ENCODE results near the gene GAA. TPM values are rescaled to one million over a fixed set of nuclear protein-coding genes. Genes with fewer than 3 reads are reported as not detected.
A peak's percentile ranks its signal among the peaks of the same experiment; 100 is the strongest.

Gene GAA
- total RNA-seq, 5 donors from 2014 or later (not counting 1 experiment from before 2014, with no cell fraction given), result 32.0 to 47.2 (median 42.1) TPM

- H3K27me3 Mint-ChIP-seq, result no peaks in the 10 kb centered on the region
- ChIA-PET POLR2A (interaction anchor here in 1 of 2 donors (0.6 kb wide), 1 partner anchor 1364 kb away, joined by 6 read pairs; no protein-coding TSS in a partner anchor), CTCF (interaction anchor here in 1 of 2 donors (0.5 kb wide), 1 partner anchor 301 kb away, joined by 6 read pairs; no protein-coding TSS in a partner anchor)
- no peak overlapping the region for H3K4me3 Mint-ChIP-seq
- DNase-seq (no peak), ATAC-seq (replicated peaks in 1 of 4) (no peak)
- no peaks in the 10 kb centered on the region for H3K9me3 ChIP-seq
- no peaks in the 10 kb centered on the region for H3K9me3 Mint-ChIP-seq
- H3K27ac Mint-ChIP-seq, result no peak overlapping the region
- peaks cover 19 to 76% of the 10 kb centered on the region in 2 donors for H3K36me3 ChIP-seq (ENCODE audit: control insufficient read depth in 2 of 2, extremely low read depth in 1 of 2, insufficient read depth in 1 of 2, low read length in 1 of 2)
- no peak overlapping the region for H3K4me3 ChIP-seq (ENCODE audit: control insufficient read depth in 1 of 2, extremely low read depth in 1 of 2, low read length in 1 of 2)
- peaks cover 41% of the 10 kb centered on the region for H3K36me3 Mint-ChIP-seq
- H3K4me1 ChIP-seq (ENCODE audit: control insufficient read depth in 1 of 2, extremely low read depth in 1 of 2, insufficient read depth in 2 of 2, low read length in 2 of 2), result peaks cover 7 to 24% of the 10 kb centered on the region in 2 experiments
- H3K27me3 ChIP-seq (replicated peaks in 1 of 2; ENCODE audit: control insufficient read depth in 2 of 2, extremely low read depth in 1 of 2, insufficient read depth in 2 of 2, low read length in 1 of 2), result no peaks in the 10 kb centered on the region
- H3K27ac ChIP-seq (ENCODE audit: low read length), result no peak overlapping the region
- WGBS (ENCODE audit: insufficient coverage), result 100% methylated on average over 4 of the region's 7 CpGs
- peaks cover 22 to 27% (median 24%) of the 10 kb centered on the region in 3 donors for H3K4me1 Mint-ChIP-seq
Observed at GRCh38 chr17:80141463-80142165, 40.2 kb downstream of the GAA start.

GRCh38 chr17:80142929-80143328 is 41.5 kb downstream of the GAA start:
- Histone ChIP-seq H3K27ac (ENCODE audit: low read length) (no peak overlapping the region), H3K9me3 (no peaks in the 10 kb centered on the region), H3K4me1 (ENCODE audit: control insufficient read depth in 1 of 2, extremely low read depth in 1 of 2, insufficient read depth in 2 of 2, low read length in 2 of 2) (peaks cover 9 to 28% of the 10 kb centered on the region in 2 experiments), H3K27me3 (replicated peaks in 1 of 2; ENCODE audit: control insufficient read depth in 2 of 2, extremely low read depth in 1 of 2, insufficient read depth in 2 of 2, low read length in 1 of 2) (no peaks in the 10 kb centered on the region), H3K4me3 (ENCODE audit: control insufficient read depth in 1 of 2, extremely low read depth in 1 of 2, low read length in 1 of 2) (no peak overlapping the region), H3K36me3 (ENCODE audit: control insufficient read depth in 2 of 2, extremely low read depth in 1 of 2, insufficient read depth in 1 of 2, low read length in 1 of 2) (peaks cover 18 to 63% of the 10 kb centered on the region in 2 donors)
- no peak for DNase-seq
- Mint-ChIP-seq H3K9me3 (no peaks in the 10 kb centered on the region), H3K36me3 (peaks cover 28% of the 10 kb centered on the region), H3K27me3 (no peaks in the 10 kb centered on the region), H3K27ac (no peak overlapping the region), H3K4me3 (no peak overlapping the region), H3K4me1 (peaks cover 26 to 31% (median 30%) of the 10 kb centered on the region in 3 donors)
- no CpG with 5 or more reads among the region's 6 CpGs for WGBS (ENCODE audit: insufficient coverage)
- CTCF ChIA-PET, result interaction anchor here in 1 of 2 donors (0.6 kb wide), 1 partner anchor 223 kb away, joined by 3 read pairs; no protein-coding TSS in a partner anchor
- POLR2A ChIA-PET, result interaction anchor here in 1 of 2 donors (0.6 kb wide), 1 partner anchor 1436 kb away, joined by 3 read pairs; no protein-coding TSS in a partner anchor
- no peak for ATAC-seq (replicated peaks in 1 of 4)

GRCh38 chr17:80145076-80146075 is 44.0 kb downstream of the GAA start:
- peaks cover 36 to 44% (median 42%) of the 10 kb centered on the region in 3 donors for H3K4me1 Mint-ChIP-seq
- ChIA-PET POLR2A (interaction anchor here in 1 of 2 donors (0.5 to 0.6 kb wide), 2 partner anchors 75 to 177 kb away, joined by 8 to 9 read pairs; partner anchors contain the start of genes SGSH and SLC26A11), CTCF (interaction anchor here in 1 of 2 donors (0.6 to 1.5 kb wide), 2 partner anchors 44 to 974 kb away, joined by 3 to 6 read pairs; partner anchors contain the start of gene GAA)
- Histone ChIP-seq H3K4me3 (ENCODE audit: control insufficient read depth in 1 of 2, extremely low read depth in 1 of 2, low read length in 1 of 2) (peak overlapping the region; percentile 67 to 90), H3K9me3 (no peaks in the 10 kb centered on the region), H3K36me3 (ENCODE audit: control insufficient read depth in 2 of 2, extremely low read depth in 1 of 2, insufficient read depth in 1 of 2, low read length in 1 of 2) (peaks cover 10 to 38% of the 10 kb centered on the region in 2 donors), H3K27ac (ENCODE audit: low read length) (peak overlapping the region; percentile 20), H3K27me3 (replicated peaks in 1 of 2; ENCODE audit: control insufficient read depth in 2 of 2, extremely low read depth in 1 of 2, insufficient read depth in 2 of 2, low read length in 1 of 2) (no peaks in the 10 kb centered on the region), H3K4me1 (ENCODE audit: control insufficient read depth in 1 of 2, extremely low read depth in 1 of 2, insufficient read depth in 2 of 2, low read length in 2 of 2) (peaks cover 12 to 34% of the 10 kb centered on the region in 2 experiments)
- peaks cover 9% of the 10 kb centered on the region for H3K36me3 Mint-ChIP-seq
- WGBS (ENCODE audit: insufficient coverage), result 30% methylated on average over 6 of the region's 10 CpGs
- DNase-seq (peak in 1 of 35 experiments; percentile 20), ATAC-seq (replicated peaks in 1 of 4) (no peak)
- H3K27me3 Mint-ChIP-seq, result no peaks in the 10 kb centered on the region
- H3K9me3 Mint-ChIP-seq, result no peaks in the 10 kb centered on the region
- peak overlapping the region; percentile 89 to 99 (median 99) for H3K4me3 Mint-ChIP-seq
- H3K27ac Mint-ChIP-seq, result peak overlapping the region; percentile 67 to 79

GRCh38 chr17:80146121-80147034 is 45.0 kb downstream of the GAA start:
- H3K9me3 Mint-ChIP-seq, result no peaks in the 10 kb centered on the region
- Histone ChIP-seq H3K27me3 (replicated peaks in 1 of 2; ENCODE audit: control insufficient read depth in 2 of 2, extremely low read depth in 1 of 2, insufficient read depth in 2 of 2, low read length in 1 of 2) (no peaks in the 10 kb centered on the region), H3K4me1 (ENCODE audit: control insufficient read depth in 1 of 2, extremely low read depth in 1 of 2, insufficient read depth in 2 of 2, low read length in 2 of 2) (peaks cover 12 to 34% of the 10 kb centered on the region in 2 experiments), H3K27ac (ENCODE audit: low read length) (peak overlapping the region; percentile 39), H3K9me3 (no peaks in the 10 kb centered on the region), H3K36me3 (ENCODE audit: control insufficient read depth in 2 of 2, extremely low read depth in 1 of 2, insufficient read depth in 1 of 2, low read length in 1 of 2) (peaks cover 10 to 29% of the 10 kb centered on the region in 2 donors), H3K4me3 (ENCODE audit: control insufficient read depth in 1 of 2, extremely low read depth in 1 of 2, low read length in 1 of 2) (peak overlapping the region; percentile 67 to 90)
- H3K27ac Mint-ChIP-seq, result peak overlapping the region; percentile 96
- DNase-seq (peak in 11 of 35 experiments; percentile 5 to 39 (median 10)), ATAC-seq (replicated peaks in 1 of 4) (peak; percentile 1 to 21 (median 2))
- no peaks in the 10 kb centered on the region for H3K27me3 Mint-ChIP-seq
- H3K4me3 Mint-ChIP-seq, result peak overlapping the region; percentile 96 to 99 (median 99)
- peaks cover 4% of the 10 kb centered on the region for H3K36me3 Mint-ChIP-seq
- POLR2A ChIA-PET, result interaction anchor here in 1 of 2 donors (0.6 kb wide), 1 partner anchor 176 kb away, joined by 8 read pairs; no protein-coding TSS in a partner anchor
- under 1% methylated on average over 61 of the region's 69 CpGs for WGBS (ENCODE audit: insufficient coverage)
- H3K4me1 Mint-ChIP-seq, result peaks cover 36 to 46% (median 42%) of the 10 kb centered on the region in 3 donors
- CTCF ChIA-PET, result interaction anchor here in 1 of 2 donors (0.6 to 1.5 kb wide), 3 partner anchors 45 to 973 kb away, joined by 3 to 6 read pairs (median 3); partner anchors contain the start of gene GAA

- CTCF ChIA-PET, result no interaction called here
Observed at GRCh38 chr17:80147035-80147822, 45.8 kb downstream of the GAA start, which contains the start of gene EIF4A3. EIF4A3 (minus strand) TSS chr17:80147128; CDS start chr17:80146961, 167 bp downstream.

More at GRCh38 chr17:80147035-80147822, 45.8 kb downstream of the GAA start, which contains the start of gene EIF4A3:
- POLR2A ChIA-PET, result no interaction called here
- H3K9me3 Mint-ChIP-seq, result peaks cover 0 to 5% (median 0%) of the 10 kb centered on the region in 3 donors
- Histone ChIP-seq H3K4me1 (ENCODE audit: control insufficient read depth in 1 of 2, extremely low read depth in 1 of 2, insufficient read depth in 2 of 2, low read length in 2 of 2) (peaks cover 12 to 40% of the 10 kb centered on the region in 2 experiments), H3K4me3 (ENCODE audit: control insufficient read depth in 1 of 2, extremely low read depth in 1 of 2, low read length in 1 of 2) (peak within 1 kb of the TSS; percentile 90 to 92), H3K27ac (ENCODE audit: low read length) (peak within 1 kb of the TSS; percentile 79), H3K9me3 (no peaks in the 10 kb centered on the region), H3K27me3 (replicated peaks in 1 of 2; ENCODE audit: control insufficient read depth in 2 of 2, extremely low read depth in 1 of 2, insufficient read depth in 2 of 2, low read length in 1 of 2) (no peaks in the 10 kb centered on the region), H3K36me3 (ENCODE audit: control insufficient read depth in 2 of 2, extremely low read depth in 1 of 2, insufficient read depth in 1 of 2, low read length in 1 of 2) (peaks cover 10 to 21% of the 10 kb centered on the region in 2 donors)
- H3K27ac Mint-ChIP-seq, result peak within 1 kb of the TSS; percentile 96
- H3K4me3 Mint-ChIP-seq, result peak within 1 kb of the TSS; percentile 96 to 99 (median 99)
- H3K27me3 Mint-ChIP-seq, result no peaks in the 10 kb centered on the region
- H3K4me1 Mint-ChIP-seq, result peaks cover 40 to 50% (median 47%) of the 10 kb centered on the region in 3 donors
- WGBS (ENCODE audit: insufficient coverage), result under 1% methylated on average over 84 of the region's 90 CpGs
- DNase-seq (peak; percentile 89 to 99 (median 97)), ATAC-seq (replicated peaks in 1 of 4) (peak; percentile 88 to 94 (median 94))
- H3K36me3 Mint-ChIP-seq, result peaks cover 3% of the 10 kb centered on the region
